Esophagus squamous epithelium (tissue), 5 donors: ENCODE results near the gene PRKCE. TPM values are rescaled to one million over a fixed set of nuclear protein-coding genes. Genes with fewer than 3 reads are reported as not detected.

ENCODE experiments used
- DNase-seq: peaks from one replicate; lab custom pipeline; 2025; lab: John Stamatoyannopoulos, UW
- H3K27ac ChIP-seq, 4 donors: fragments of 200-600 bp; sonication (generic); one replicate each; pipeline ENCODE4 v1.5.1; 2016 to 2019; ENCODE audit warnings: mild to moderate bottlenecking in 1 of 4
- H3K27me3 ChIP-seq, 4 donors: fragments of 200-600 bp; sonication (generic); 1 replicate in 3 of 4; 2 replicates in 1 of 4; pipeline versions ENCODE4 v1.5.1 to v1.6.0; 2017 to 2021; ENCODE audit warnings: antibody characterized with exemption in 1 of 4
- H3K36me3 ChIP-seq, 3 donors: fragments of 200-600 bp; sonication (generic); one replicate each; pipeline ENCODE4 v1.5.1; 2016 to 2019
- H3K4me1 ChIP-seq, 3 donors: fragments of 200-600 bp; sonication (generic); one replicate each; pipeline ENCODE4 v1.5.1; 2017 to 2019
- H3K4me3 ChIP-seq, 4 donors: fragments of 200-600 bp; sonication (generic); 1 replicate in 3 of 4; 2 replicates in 1 of 4; pipeline ENCODE4 v1.5.1; 2016 to 2019; ENCODE audit warnings: mild to moderate bottlenecking in 2 of 4, moderate library complexity in 1 of 4
- H3K9me3 ChIP-seq, 3 donors: fragments of 200-600 bp; sonication (generic); one replicate each; pipeline ENCODE4 v1.5.1; 2016 to 2019
- POLR2A ChIP-seq, 4 donors: fragments of 450-650 bp; IDR thresholded peaks; one replicate each; pipeline ENCODE4 v1.6.1; 2017; ENCODE audit warnings: antibody characterized with exemption in 4 of 4, mild to moderate bottlenecking in 4 of 4, moderate library complexity in 3 of 4
- WGBS, 2 donors: methylation state at CpG; one replicate each; pipeline ENCODE4 v1.1.5; 2018; 5-methylcytosine and 5-hydroxymethylcytosine counted together
- intact Hi-C: fragments of 100-400 bp; cut with DNase I; formaldehyde crosslinking; loops from one replicate; pipeline ENCODE4 v1.15.0; 2022
- total RNA-seq, 4 donors: library from RNA; depleted of rRNA; stranded (reverse); fragments of >200 nt; gene quantifications; one replicate each; pipeline ENCODE4 v1.1.0, GENCODE V29; 2016
- TF ChIP-seq, protein P1 (sequence below), 6 experiments: fragments of 450-650 bp in 4 of 6; fragments of 200-600 bp in 2 of 6; sonication (generic) in 2 of 6; IDR thresholded peaks; one replicate each; pipeline ENCODE4 v1.5.1; 2016 to 2019; ENCODE audit warnings: antibody characterized with exemption in 6 of 6, mild to moderate bottlenecking in 4 of 6, moderate library complexity in 4 of 6
- donor health status: DM: yes; HTN: yes; CAD: no.

PRKCE gene
- total RNA-seq, 4 donors from 2014 or later = 6.5 to 13.7 (median 9.9) TPM

GRCh38 chr2:46096260-46096659 is 444.8 kb downstream of the PRKCE start:
- DNase-seq = no peak
- Histone ChIP-seq H3K27ac (peak overlapping the region in 1 of 4 donors; percentile 5), H3K4me1 (peaks cover 13 to 26% (median 15%) of the 10 kb centered on the region in 3 donors), H3K36me3 (peaks cover 0 to 15% (median 0%) of the 10 kb centered on the region in 3 donors), H3K27me3 (no peaks in the 10 kb centered on the region), H3K4me3 (no peak overlapping the region), H3K9me3 (peaks cover 0 to 9% (median 0%) of the 10 kb centered on the region in 3 donors)
- intact Hi-C loops = no loop called here
- 100% methylated on average over 1 of the region's 1 CpG for WGBS, 2 donors
- TF ChIP-seq POLR2A (IDR thresholded peaks at IDR 0.05) = no peak
- TF ChIP-seq, protein P1, sequence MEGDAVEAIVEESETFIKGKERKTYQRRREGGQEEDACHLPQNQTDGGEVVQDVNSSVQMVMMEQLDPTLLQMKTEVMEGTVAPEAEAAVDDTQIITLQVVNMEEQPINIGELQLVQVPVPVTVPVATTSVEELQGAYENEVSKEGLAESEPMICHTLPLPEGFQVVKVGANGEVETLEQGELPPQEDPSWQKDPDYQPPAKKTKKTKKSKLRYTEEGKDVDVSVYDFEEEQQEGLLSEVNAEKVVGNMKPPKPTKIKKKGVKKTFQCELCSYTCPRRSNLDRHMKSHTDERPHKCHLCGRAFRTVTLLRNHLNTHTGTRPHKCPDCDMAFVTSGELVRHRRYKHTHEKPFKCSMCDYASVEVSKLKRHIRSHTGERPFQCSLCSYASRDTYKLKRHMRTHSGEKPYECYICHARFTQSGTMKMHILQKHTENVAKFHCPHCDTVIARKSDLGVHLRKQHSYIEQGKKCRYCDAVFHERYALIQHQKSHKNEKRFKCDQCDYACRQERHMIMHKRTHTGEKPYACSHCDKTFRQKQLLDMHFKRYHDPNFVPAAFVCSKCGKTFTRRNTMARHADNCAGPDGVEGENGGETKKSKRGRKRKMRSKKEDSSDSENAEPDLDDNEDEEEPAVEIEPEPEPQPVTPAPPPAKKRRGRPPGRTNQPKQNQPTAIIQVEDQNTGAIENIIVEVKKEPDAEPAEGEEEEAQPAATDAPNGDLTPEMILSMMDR (IDR thresholded peaks at IDR 0.05) = no peak

- intact Hi-C loops = no loop called here
- Histone ChIP-seq H3K4me3 (no peak overlapping the region), H3K27ac (peak overlapping the region; percentile 50 to 86 (median 74)), H3K27me3 (no peaks in the 10 kb centered on the region), H3K36me3 (peaks cover 0 to 15% (median 0%) of the 10 kb centered on the region in 3 donors), H3K9me3 (peaks cover 0 to 9% (median 0%) of the 10 kb centered on the region in 3 donors), H3K4me1 (peaks cover 13 to 26% (median 15%) of the 10 kb centered on the region in 3 donors)
- 8 to 10% methylated on average over 4 of the region's 4 CpGs for WGBS, 2 donors
- no peak for DNase-seq
- TF ChIP-seq POLR2A (IDR thresholded peaks at IDR 0.05) = no peak
- TF ChIP-seq, protein P1 (IDR thresholded peaks at IDR 0.05) = no peak
These were observed 446.4 kb downstream of the PRKCE start for GRCh38 chr2:46097714-46098480.

GRCh38 chr2:46098621-46099062 is 447.2 kb downstream of the PRKCE start:
- Histone ChIP-seq H3K27ac (peak overlapping the region; percentile 17 to 86 (median 74)), H3K36me3 (peaks cover 0 to 15% (median 0%) of the 10 kb centered on the region in 3 donors), H3K27me3 (no peaks in the 10 kb centered on the region), H3K4me1 (peaks cover 13 to 26% (median 15%) of the 10 kb centered on the region in 3 donors), H3K9me3 (peaks cover 0 to 9% (median 0%) of the 10 kb centered on the region in 3 donors), H3K4me3 (no peak overlapping the region)
- intact Hi-C loops = no loop called here
- no peak for TF ChIP-seq POLR2A (IDR thresholded peaks at IDR 0.05)
- TF ChIP-seq, protein P1 (IDR thresholded peaks at IDR 0.05) = no peak
- no peak for DNase-seq
- 27 to 30% methylated on average over 1 of the region's 1 CpG for WGBS, 2 donors

- TF ChIP-seq POLR2A (IDR thresholded peaks at IDR 0.05) = no peak
- TF ChIP-seq, protein P1 (IDR thresholded peaks at IDR 0.05) = no peak
- intact Hi-C loops = no loop called here
- Histone ChIP-seq H3K27ac (no peak overlapping the region), H3K4me3 (no peak overlapping the region), H3K36me3 (peaks cover 0 to 13% (median 0%) of the 10 kb centered on the region in 3 donors), H3K27me3 (no peaks in the 10 kb centered on the region), H3K9me3 (peaks cover 0 to 11% (median 2%) of the 10 kb centered on the region in 3 donors), H3K4me1 (peaks cover 13 to 26% (median 15%) of the 10 kb centered on the region in 3 donors)
- WGBS, 2 donors = 65 to 73% methylated on average over 9 of the region's 9 CpGs
- DNase-seq = no peak
These were observed 450.2 kb downstream of the PRKCE start for GRCh38 chr2:46101557-46102220.
